GM13976 (cell line): Measurements from ENCODE around the gene FGF21.

Experiments used
- DNase-seq: peaks from one replicate; pipeline ENCODE4 v3.0.0; 2012; ENCODE audit warnings: low spot score
- in situ Hi-C: fragments of 300-500 bp; cut with MboI; formaldehyde crosslinking; loops from one replicate; pipeline ENCODE4 v1.12.0; 2022; ENCODE audit warnings: low sequenced_read_pairs, mixed read lengths, inconsistent platforms; ENCODE audit not compliant: unreplicated experiment
- TF ChIP-seq, protein P1 (sequence below): IDR thresholded peaks from 2 replicates; pipeline ENCODE4 v1.5.1; 2012; ENCODE audit warnings: borderline replicate concordance, mild to moderate bottlenecking; ENCODE audit not compliant: insufficient read depth; ENCODE audit errors: extremely low read depth, missing control alignments, control extremely low read depth

Gene FGF21, protein sequence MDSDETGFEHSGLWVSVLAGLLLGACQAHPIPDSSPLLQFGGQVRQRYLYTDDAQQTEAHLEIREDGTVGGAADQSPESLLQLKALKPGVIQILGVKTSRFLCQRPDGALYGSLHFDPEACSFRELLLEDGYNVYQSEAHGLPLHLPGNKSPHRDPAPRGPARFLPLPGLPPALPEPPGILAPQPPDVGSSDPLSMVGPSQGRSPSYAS

DNA sequence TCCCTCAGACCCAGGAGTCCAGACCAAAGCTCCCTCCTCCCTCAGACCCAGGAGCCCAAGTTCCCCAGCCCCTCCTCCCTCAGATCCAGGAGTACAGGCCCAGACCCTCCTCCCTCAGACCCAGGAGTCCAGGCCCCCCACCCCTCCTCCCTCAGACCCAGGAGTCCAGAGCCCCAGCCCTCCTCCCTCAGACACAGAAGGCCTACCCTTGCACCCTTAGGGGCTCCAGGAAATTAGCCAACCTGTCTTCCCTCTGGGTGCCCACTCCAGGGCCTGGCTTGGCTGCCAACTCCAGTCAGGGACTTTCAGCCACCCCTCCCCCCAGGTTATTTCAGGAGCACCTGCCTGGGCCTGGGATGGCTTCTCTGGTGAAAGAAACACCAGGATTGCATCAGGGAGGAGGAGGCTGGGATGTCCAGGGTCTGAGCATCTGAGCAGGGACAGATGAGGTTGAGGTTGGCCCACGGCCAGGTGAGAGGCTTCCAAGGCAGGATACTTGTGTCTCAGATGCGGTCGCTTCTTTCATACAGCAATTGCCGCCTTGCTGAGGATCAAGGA lies at the start of gene FGF21:
Gene FGF21, plus strand, starts transcription at position 441 of the 558 bp plus-strand sequence. CDS start 713 bp downstream, outside the sequence.
- DNase-seq, result no peak
- TF ChIP-seq, protein P1, sequence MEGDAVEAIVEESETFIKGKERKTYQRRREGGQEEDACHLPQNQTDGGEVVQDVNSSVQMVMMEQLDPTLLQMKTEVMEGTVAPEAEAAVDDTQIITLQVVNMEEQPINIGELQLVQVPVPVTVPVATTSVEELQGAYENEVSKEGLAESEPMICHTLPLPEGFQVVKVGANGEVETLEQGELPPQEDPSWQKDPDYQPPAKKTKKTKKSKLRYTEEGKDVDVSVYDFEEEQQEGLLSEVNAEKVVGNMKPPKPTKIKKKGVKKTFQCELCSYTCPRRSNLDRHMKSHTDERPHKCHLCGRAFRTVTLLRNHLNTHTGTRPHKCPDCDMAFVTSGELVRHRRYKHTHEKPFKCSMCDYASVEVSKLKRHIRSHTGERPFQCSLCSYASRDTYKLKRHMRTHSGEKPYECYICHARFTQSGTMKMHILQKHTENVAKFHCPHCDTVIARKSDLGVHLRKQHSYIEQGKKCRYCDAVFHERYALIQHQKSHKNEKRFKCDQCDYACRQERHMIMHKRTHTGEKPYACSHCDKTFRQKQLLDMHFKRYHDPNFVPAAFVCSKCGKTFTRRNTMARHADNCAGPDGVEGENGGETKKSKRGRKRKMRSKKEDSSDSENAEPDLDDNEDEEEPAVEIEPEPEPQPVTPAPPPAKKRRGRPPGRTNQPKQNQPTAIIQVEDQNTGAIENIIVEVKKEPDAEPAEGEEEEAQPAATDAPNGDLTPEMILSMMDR, result no peak
- in situ Hi-C loops, result no loop called here

DNA sequence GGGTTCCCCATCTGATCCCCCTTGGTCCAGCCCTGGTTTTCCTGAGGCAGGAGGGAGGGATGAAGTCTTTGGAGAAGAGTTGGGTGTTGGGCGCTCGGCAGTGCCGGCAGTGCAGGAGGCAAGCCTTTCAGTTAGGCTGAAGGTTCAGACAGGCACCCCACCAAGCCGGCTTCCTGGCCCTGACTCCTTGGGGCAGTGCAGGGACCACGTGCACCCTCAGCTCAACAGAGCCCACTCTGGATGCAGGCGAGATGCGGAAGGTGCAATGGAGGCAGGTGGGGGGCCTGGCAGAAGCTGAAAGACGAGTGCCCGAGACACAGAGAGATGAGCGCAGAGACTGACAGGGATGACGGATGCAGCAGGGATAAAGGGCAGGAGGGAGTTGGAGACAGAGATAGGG lies 46.9 kb upstream of the FGF21 start:
- in situ Hi-C loops, result no loop called here
- TF ChIP-seq, protein P1, result no peak
- no peak for DNase-seq

DNA sequence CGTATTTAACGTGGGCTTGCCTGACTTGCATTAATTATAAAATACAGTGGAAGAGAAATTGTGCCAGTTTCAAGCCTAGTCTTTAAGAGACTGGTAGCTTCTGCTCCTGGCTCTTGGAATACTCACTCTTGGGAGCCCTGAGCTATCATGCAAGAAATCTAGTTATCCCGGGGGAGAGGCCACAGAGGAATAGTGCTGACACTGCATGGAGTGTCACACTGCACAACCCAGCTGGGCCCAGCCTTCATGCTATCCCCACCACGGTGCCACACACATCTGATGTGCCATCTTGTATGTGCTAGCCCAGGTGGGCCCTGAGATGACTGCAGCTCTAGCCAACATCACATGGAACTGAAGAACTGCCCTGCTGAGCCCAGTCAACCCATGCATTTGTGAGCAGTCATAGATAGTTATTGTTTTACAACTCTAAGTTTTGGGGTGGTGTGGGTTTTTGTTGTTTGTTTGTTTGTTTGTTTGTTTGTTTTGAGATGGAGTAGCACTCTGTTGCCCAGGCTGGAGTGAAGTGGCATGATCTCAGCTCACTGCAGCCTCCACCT lies 44.1 kb upstream of the FGF21 start:
- TF ChIP-seq, protein P1, result no peak
- in situ Hi-C loops, result no loop called here
- no peak for DNase-seq

DNA sequence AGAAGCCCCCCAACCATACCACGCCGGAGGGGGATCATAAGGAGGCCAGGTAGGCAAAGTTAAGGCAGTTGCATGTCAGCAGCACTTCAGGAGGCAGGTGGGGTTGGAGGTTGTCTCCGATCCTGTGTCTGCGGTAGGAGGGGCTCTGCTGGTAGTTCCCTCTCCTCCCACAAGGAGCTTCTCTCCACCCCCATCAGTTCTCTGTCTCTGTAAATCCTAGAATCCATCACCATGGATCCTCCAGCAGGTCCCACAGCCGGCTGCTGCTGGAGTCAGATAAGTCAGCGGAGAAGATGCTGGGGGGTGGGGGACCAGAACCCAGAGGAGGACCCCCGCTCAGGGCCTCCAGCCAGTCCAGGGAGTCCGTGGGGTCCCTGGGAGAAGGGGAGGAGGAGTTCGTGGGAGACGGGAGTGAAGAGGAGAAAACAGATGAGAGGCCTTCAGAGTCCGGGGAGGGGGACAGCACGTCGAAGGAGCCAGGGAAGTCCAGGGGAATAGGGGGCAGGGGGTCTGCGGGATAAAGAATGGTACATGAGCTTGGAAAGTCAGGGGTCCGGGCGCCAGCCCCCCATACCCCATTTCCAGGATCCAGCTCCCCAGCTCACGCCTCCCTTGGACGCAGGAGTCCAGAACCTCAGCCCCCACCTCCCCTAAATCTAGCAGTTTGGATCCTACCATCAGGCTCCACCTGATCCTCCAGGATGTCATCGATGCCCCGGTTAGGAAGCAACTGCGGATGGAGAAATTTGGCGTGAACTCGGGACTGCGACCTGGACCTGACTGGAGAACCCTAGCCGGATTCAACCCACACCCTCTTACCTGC lies 42.1 kb upstream of the FGF21 start:
- in situ Hi-C loops, result no loop called here
- no peak for DNase-seq
- TF ChIP-seq, protein P1, result no peak

DNA sequence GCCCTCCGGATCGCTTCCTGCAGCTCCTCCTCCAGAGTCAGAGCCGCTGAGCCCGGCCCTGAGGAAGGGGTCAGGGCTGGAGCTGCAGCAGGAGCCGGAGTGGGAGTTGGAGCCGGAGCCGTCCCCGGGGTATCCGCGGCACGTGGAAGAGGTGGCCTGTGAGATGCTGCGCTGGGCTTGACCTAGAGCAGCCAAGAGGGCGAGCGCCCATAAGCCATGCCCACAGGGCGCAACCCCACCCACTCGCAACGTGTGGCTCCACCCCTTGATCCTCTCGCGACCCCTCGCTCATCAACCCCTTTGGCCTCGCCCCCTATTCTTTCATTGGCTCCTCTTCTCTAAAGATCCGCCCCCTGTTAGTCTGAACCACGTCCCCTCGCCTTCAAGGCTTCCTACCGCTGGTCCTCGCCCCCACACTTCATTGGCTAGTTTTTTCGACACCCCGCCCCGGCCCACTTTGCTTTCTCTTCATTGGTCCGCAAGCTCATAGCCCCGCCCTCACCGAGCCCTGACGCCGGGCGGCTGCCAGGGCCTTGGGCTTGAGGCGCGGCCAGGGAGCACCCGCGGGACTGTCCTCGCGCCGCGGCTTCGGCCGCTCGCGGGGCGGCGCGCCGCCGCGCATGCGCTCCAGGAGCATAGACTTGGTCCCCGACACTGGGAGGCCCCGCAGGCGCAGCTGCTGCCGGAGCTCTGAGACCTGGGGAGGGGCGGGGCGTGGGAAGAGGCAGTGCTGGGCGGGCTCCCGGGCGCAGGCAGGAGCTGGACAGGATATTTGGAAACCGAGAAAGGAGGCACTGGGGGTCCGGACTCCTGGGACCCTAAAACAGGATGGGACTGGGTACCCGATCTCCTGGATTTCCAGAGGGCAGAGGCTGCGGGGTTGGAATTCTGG lies 41.2 kb upstream of the FGF21 start:
- in situ Hi-C loops, result no loop called here
- peak; percentile 100 for DNase-seq
- TF ChIP-seq, protein P1, result no peak
